Measurements from ENCODE around the gene FMN1. TPM values are rescaled to one million over a fixed set of nuclear protein-coding genes. Genes with fewer than 3 reads are reported as not detected.
"Not testable (repeated sequence)": the region's sequence is repeated elsewhere in the genome, so short reads cannot be mapped to it uniquely, and the experiment has no call there.

Gene FMN1
- total RNA-seq, 2 donors from 2014 or later: 13.7 to 17.1 TPM

DNA sequence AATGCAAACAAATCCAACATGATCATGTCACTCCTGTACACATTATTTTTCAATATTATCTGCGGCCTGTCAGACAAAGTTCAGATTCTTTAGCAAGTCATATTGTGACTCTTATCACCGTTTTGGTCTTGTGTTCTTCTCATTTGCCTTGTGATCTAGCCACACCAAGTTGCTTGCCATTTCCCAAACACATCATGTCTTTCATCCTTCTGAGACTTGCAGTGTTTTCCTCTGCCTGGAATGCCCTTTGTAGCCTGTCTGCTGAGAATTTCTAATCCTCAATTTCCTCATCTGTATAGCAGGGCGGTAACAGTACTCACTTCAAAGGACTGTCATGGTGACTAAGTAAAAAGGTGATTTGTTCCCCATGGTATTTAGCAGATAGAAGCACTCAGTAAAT, 341.7 kb downstream of the FMN1 start:
- no peak for TF ChIP-seq POLR2A (IDR thresholded peaks at IDR 0.05)
- TF ChIP-seq, protein P1, sequence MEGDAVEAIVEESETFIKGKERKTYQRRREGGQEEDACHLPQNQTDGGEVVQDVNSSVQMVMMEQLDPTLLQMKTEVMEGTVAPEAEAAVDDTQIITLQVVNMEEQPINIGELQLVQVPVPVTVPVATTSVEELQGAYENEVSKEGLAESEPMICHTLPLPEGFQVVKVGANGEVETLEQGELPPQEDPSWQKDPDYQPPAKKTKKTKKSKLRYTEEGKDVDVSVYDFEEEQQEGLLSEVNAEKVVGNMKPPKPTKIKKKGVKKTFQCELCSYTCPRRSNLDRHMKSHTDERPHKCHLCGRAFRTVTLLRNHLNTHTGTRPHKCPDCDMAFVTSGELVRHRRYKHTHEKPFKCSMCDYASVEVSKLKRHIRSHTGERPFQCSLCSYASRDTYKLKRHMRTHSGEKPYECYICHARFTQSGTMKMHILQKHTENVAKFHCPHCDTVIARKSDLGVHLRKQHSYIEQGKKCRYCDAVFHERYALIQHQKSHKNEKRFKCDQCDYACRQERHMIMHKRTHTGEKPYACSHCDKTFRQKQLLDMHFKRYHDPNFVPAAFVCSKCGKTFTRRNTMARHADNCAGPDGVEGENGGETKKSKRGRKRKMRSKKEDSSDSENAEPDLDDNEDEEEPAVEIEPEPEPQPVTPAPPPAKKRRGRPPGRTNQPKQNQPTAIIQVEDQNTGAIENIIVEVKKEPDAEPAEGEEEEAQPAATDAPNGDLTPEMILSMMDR (IDR thresholded peaks at IDR 0.05): no peak
- Histone ChIP-seq H3K27ac (no peak overlapping the region), H3K4me1 (no peaks in the 10 kb centered on the region), H3K9me3 (no peaks in the 10 kb centered on the region), H3K36me3 (replicated peaks in 1 of 2; ENCODE audit: insufficient read depth in 1 of 2, low read depth in 2 of 2) (no peaks in the 10 kb centered on the region), H3K4me3 (no peak overlapping the region), H3K27me3 (no peaks in the 10 kb centered on the region)
- ATAC-seq (no peak), DNase-seq (no peak)
- intact Hi-C loops (cut with DNase I): no loop called here
- 70% methylated on average over 3 of the region's 3 CpGs for WGBS, 2 donors

DNA sequence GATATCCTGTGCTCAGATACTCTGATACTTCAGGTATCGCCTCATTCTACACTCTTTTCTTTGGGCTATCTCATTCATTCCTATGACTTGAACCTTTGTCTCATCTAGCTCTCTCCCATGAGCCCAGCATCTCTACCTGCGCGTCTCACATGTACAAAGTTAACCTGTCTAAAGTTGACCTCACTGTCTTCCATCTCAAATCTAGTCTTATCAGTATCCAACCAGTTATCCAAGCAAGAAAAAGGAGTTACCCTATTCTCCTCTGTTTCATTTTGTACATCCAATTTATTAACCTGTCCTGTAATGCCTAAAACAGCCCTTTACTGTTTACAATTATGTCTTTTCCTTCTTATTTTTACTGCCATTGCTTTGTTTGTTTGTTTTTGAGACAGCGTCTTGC, 342.5 kb downstream of the FMN1 start:
- Histone ChIP-seq H3K9me3 (no peaks in the 10 kb centered on the region), H3K4me1 (no peaks in the 10 kb centered on the region), H3K27ac (no peak overlapping the region), H3K4me3 (no peak overlapping the region), H3K36me3 (replicated peaks in 1 of 2; ENCODE audit: insufficient read depth in 1 of 2, low read depth in 2 of 2) (no peaks in the 10 kb centered on the region), H3K27me3 (no peaks in the 10 kb centered on the region)
- intact Hi-C loops (cut with DNase I): no loop called here
- TF ChIP-seq, protein P1 (IDR thresholded peaks at IDR 0.05): no peak
- TF ChIP-seq POLR2A (IDR thresholded peaks at IDR 0.05): no peak
- ATAC-seq (no peak), DNase-seq (no peak)
- 95 to 99% methylated on average over 4 of the region's 4 CpGs for WGBS, 2 donors

DNA sequence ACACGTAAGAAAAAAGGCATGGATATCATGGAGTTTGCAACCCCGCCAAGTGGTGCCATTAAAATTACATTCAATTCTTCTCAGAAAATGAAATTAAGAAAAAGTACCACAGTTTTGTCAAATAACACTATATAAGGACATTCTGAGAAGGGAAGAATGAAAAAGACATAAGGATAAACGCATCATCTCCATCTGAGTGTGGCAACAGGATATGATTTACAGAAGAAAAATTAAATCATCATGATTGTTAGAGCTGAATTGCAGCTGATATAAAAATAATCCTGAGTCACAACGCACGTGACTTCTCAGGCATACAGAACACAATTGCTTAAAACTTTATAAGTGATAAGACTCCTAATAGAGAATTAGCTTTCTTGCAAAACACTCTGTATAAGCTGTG, 342.9 kb downstream of the FMN1 start:
- DNase-seq (no peak), ATAC-seq (no peak)
- H3K36me3 ChIP-seq (replicated peaks in 1 of 2; ENCODE audit: insufficient read depth in 1 of 2, low read depth in 2 of 2): no peaks in the 10 kb centered on the region
- no peak overlapping the region for H3K4me3 ChIP-seq
- WGBS, 2 donors: 86 to 90% methylated on average over 5 of the region's 5 CpGs
- intact Hi-C loops (cut with DNase I): no loop called here
- no peaks in the 10 kb centered on the region for H3K4me1 ChIP-seq
- no peak overlapping the region for H3K27ac ChIP-seq
- H3K27me3 ChIP-seq: no peaks in the 10 kb centered on the region
- no peak for TF ChIP-seq POLR2A (IDR thresholded peaks at IDR 0.05)
- TF ChIP-seq, protein P1 (IDR thresholded peaks at IDR 0.05): no peak
- no peaks in the 10 kb centered on the region for H3K9me3 ChIP-seq

DNA sequence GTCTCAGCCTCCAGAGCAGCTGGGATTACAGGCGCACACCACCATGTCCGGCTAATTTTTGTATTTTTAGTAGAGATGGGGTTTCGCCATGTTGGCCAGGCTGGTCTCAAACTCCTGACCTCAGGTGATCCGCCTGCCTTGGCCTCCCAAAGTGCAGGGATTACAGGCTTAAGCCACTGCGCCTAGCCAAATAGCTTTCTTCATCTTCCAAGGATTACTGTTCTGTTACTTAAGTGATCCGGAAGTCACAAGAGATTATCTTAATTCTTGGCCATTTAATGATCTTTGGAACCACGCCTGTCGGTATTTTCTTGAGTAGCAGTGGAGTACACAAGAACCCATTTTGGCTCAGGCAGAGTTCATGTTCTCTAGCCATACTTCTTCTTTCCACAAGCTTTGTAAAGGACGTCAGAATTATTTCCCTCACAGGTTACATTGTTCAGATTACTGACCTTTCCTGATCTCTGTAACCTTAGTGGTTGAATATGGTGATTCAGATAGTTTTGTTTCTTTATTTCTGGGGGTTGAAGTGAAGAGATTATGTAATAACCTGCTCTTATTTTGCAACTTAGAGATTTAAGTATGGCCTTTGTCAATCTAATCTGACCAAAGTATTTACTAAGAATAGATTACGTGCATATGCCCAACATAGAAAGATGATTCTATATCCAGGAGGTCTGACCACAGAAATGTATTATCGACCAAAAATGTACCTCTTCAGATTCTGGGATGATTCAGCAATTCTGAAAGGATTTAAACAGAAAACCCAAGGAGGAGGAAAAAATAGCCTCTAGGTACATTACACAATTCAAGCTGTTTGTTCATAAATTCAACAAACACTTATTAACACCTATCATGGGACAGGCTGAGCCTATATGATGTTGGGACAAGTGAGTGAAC, 344.5 kb downstream of the FMN1 start:
- intact Hi-C loops (cut with DNase I): no loop called here
- ATAC-seq: no peak
- TF ChIP-seq POLR2A (IDR thresholded peaks at IDR 0.05): no peak
- TF ChIP-seq, protein P1 (IDR thresholded peaks at IDR 0.05): no peak

DNA sequence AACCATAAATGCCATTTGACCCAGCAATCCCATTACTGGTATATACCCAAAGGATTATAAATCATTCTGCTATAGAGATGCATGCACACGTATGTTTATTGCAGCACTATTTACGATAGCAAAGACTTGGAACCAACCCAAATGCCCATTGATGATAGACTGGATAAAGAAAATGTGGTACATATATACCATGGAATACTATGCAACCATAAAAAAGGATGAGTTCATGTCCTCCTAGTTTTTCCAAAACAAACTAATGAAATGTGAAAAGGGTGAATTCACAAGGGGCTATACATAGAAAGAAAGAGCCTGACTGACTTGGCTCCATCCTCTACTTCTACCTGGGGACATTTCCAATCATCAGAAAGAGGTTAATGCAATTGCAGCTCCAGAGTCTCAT, 347.8 kb downstream of the FMN1 start:
- H3K27ac ChIP-seq; H3K36me3 ChIP-seq (replicated peaks in 1 of 2; ENCODE audit: insufficient read depth in 1 of 2, low read depth in 2 of 2); intact Hi-C loops (cut with DNase I); ATAC-seq; H3K4me1 ChIP-seq; H3K9me3 ChIP-seq; H3K4me3 ChIP-seq; H3K27me3 ChIP-seq; DNase-seq: not testable (repeated sequence)
- WGBS, 2 donors: 88 to 92% methylated on average over 2 of the region's 2 CpGs

More for the DNA sequence above, 344.5 kb downstream of the FMN1 start:
- H3K4me3 ChIP-seq: no peak overlapping the region
- no peaks in the 10 kb centered on the region for H3K36me3 ChIP-seq (replicated peaks in 1 of 2; ENCODE audit: insufficient read depth in 1 of 2, low read depth in 2 of 2)
- H3K9me3 ChIP-seq: no peaks in the 10 kb centered on the region
- no peak overlapping the region for H3K27ac ChIP-seq
- 76 to 83% methylated on average over 11 of the region's 11 CpGs for WGBS, 2 donors
- H3K4me1 ChIP-seq: no peaks in the 10 kb centered on the region
- DNase-seq: no peak
- H3K27me3 ChIP-seq: no peaks in the 10 kb centered on the region

All from body of pancreas (tissue), 4 donors.